GM18498 (cell line): ENCODE results near the gene ACTA2.

Experiments used
- ATAC-seq: cut with Tn5 transposase; IDR thresholded peaks from one replicate; pipeline ENCODE4 v1.9.1; 2021; ENCODE audit warnings: mild to moderate bottlenecking, moderate library complexity; ENCODE audit not compliant: unreplicated experiment

ACTA2 gene

DNA sequence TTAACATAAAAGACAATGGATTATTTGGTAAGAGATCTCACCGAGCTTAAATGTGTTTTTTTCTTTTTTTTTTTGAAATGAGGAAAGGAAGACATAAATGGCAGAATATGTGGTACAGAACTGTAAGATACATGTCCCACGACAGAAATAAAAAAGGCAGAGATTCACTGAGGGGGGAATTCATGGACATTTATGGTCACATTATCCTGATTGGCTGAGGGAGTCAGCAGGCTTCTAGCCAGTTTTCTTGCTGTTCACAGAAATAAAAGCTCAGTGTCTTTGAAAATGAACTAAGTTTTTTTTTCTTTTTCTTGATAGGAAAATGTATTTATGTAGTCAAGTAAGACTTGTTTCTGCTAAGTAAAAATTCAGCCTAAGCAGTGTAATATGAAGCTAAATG lies 29.8 kb upstream of the ACTA2 start:
- no peak for ATAC-seq

DNA sequence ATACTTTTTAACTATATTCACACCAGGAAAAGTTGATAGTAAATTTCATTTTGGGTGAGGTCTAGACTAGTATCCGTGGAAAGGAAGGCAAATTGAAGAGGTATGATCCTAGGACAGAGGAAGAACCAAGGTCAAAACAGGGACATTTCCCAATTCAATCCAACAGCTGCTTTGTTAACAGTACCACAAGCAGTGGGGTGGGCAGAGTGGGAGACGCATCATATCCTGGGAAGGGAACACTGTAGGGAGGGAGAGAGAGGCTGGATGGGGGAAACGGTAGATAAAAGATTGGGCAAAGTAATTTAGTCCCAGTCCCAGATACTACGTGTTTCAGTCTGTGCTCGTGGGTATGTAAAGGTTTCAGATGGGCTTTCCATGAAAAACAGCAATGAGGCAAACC lies 28.9 kb upstream of the ACTA2 start:
- ATAC-seq, result no peak

DNA sequence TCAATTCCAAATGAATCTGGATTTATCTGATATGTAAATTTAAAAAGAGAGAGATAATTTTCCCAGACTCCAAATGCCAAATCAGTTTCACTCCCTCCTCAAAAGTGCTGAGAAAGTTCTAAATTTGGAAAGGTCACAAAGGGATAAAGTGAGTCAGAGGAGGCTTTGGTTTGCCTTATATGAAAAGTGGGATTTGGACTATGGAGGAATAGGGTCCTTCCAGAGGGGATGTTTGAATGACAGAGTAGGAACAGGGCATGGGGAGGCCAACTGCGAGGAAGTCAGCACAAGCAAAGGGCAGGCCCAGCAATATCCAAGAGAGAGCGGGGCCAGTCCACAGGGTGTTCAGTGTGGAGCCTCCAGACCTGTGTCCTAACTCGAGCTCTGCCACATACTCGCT lies 28.2 kb upstream of the ACTA2 start:
- ATAC-seq, result no peak

DNA sequence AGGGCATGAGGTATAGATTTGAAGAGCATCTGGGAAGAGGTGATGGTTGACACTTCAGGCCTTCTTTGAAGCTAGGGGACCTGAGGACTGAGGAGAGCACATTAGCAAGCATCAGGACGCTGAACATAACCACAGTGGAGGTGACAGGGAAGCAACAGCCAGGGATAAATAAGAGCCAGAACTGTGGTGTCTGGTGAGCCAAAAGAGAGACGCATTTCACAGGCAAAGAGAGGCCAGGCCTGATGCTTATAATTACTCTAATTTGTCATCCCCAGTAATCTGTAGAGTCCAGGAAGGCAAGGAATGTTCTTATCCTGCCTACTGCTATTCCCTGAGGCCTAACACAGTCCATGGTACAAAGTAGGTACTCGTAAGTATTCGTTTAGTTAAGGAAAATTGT lies 27.7 kb upstream of the ACTA2 start:
- ATAC-seq, result no peak

DNA sequence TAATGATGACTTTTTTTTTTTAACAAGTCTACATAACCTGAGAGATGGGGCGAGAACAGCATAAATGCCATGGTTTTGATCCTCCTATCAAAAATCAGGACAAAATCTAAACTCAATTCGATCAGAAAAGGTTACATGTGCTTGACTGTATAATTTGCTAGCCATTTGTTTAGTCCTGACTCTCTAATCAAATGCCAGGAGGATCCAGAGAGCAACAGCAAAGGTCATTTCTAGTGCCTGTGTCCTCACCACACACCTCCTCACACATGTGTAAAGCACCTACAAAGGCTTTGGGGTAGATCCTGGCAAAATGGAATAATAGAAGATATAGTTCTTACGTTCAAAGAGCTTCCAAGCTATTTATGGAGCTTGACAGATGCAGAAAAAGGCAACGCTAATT lies 27.0 kb upstream of the ACTA2 start:
- ATAC-seq, result no peak

DNA sequence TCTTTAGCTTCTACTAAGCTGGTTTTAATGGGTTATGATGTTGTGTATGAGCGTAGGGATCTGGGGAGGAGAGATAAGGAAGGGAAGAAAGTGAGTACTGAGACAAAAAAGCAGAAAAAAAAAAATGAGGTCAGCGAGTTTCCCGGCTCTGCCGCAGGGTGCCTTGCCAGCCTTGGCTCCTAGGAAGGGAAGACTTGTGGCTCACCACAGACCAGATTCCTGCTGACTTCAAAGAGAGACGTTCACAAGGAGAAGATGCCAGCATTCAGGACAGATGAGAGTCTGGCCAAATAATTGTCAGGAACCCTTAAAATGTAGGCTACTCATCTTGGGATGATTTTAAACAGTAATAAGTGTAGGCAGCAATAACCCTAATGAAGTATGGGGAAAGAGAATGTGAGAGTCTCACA lies 26.6 kb upstream of the ACTA2 start:
- ATAC-seq, result no peak

DNA sequence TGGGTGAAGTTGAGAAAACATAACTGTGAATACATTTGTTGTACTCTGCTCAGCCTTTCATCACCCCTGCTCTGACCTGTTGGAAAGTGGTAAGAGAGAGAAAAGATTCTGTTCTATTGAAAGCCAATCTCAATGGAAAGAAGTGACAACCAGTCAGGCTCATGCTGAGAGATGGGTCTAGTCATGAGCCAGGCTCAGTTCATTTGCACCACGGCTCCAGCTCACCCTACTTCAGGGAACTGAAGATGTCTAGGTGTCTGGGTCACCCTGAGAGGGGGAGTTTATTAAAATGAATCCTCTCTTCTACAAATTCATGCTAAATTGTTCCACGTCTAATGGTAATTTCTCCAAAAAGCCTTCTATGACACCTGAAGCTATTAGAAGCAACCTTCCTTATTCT lies 25.9 kb upstream of the ACTA2 start:
- ATAC-seq, result no peak

DNA sequence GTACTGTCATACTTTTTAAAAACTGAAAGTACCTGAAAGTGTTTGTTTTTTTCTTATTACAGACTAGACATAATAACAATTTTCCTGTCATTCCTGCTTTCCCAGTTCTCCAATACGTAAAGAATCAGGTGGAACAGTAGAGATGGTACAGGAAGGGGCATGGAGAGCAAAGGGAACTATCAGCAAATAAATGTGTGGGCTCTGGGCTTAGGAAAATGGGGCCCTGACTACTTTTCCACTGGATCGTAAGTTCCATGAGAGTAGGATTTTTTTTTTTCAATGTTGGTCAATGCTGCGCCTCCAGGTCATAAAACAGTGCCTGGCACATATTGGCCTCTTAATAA lies 22.8 kb upstream of the ACTA2 start:
- no peak for ATAC-seq

DNA sequence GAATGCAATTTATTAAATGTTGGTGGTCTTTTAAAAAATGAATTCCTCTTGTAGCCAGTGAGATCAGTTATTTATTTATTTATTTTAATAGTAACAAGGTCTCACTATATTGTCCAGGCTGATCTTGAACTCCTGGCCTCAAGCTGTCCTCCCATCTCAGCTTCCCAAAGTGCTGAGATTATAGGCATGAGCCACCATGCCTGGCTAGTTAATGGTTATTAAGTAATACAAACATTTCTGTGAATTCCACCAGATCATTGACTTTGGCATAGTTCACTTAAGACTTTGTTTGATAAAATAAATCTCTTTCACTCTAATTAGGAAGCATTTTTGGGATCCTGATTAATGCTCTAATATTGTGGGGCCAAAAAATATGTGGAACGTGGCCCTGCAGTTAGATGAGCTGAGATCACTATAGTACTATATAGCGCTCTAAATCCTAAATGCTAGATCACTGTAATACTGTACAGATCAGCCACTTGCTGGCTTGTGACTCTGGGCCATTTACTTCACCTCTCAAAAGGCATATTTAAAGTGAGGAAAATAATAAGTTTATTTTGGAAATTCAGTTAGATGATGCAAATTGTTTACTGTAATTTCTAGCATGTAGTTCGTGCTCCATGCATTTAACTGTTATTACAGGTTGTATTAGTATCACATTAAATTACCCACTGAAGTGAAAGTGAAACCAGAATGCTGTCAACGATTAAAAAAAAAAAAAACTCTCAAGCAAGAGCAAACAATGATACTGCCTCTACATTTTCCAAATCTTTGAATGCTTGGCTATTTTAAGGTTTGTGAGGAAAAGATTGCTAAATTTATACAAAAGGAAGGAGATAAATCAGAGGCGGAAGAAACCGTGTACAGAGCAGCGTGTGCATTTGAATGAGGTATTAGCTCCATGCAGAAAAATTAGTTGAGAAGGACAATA lies 22.1 kb upstream of the ACTA2 start:
- ATAC-seq, result no peak

DNA sequence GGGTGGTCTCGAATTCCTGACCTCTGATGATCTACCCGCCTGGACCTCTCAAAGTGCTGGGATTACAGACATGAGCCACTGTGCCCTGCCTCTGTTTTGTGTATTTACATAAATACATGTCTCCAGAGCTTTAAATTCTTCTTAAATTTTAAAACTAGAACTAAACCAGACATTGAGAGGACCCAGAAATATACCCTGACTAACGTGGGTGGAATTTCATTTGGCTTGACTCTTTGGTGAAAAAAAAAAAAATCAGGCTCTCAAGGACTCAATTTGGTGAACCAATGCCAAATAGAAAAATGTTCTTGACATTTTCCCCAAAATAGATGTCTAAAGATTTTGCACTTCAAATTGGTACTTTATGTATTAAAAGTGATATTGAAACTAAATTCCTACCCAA lies 21.4 kb upstream of the ACTA2 start:
- no peak for ATAC-seq

DNA sequence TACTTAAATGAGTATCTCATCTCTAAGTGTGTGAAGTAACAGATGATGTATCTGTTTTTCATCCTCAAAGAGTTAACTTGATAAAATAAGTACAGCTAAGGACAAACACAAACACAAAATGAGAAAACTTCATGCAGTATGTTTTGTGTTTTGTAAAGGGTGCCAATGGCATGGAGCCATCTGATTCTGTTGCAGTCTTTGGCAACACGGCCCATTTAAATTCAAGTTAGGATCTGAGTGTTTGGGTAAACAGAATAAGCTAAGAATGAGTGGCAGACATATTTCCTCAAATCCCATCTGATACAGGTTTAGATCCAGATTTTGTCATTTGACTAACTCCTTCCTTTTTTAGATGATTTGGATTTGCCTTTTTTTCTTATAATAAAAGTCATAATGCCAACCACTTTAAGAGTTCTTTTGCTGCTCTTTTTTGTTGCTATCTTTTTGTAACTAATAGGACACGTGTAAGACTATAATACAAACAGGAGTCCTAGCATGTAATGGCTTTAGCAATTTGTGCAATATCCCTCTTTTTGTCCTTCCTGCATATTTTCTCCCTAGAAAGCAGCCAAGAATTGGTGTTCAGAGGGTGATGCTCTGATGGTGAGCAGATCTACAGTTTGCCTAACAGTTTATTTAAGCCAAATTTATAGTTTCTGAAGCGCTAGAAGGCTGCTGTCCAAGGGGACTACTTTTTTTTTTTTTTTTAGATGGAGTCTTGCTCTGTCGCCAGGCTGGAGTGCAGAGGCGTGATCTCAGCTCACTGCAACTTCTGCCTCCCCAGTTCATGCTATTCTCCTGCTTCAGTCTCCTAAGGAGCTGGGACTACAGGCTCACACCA lies 18.9 kb upstream of the ACTA2 start:
- no peak for ATAC-seq

DNA sequence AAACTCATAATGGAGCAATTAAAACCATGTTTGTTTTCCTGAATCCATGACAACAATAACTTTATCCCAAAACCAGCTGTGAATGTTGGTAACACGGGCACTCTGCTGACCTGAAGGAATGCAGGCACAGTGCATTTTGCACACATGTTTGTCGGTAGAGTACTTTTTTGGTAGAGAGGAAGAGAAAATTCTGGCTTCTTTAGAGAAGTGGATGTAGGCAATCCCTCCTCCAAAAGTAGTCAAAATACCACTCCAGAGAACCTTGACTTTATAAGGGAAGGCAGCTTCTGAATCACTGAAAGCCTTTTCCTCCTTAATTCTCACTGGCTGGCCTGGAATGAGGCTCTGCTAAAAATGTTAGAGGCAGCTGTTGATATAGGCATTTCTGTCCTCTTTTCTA lies 15.8 kb upstream of the ACTA2 start:
- no peak for ATAC-seq

DNA sequence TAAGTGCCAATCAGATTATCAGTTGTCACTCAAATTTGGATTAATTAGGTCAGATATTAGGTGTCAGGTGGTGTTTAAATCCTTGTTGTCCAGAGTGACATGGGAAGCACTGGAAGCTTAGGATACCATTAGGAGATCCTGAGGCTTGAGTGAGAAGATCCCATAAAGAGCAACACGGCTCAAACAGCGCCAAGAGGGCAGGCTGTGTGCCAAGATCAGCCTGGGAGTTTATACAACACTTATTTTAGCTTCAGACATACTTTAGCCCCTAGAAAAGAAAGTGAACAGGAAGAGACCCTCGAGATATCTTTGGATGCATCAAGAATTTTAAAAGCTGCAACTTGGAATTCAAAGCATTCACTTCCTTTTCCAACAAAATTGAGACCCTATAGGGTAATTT lies 14.2 kb upstream of the ACTA2 start:
- no peak for ATAC-seq

DNA sequence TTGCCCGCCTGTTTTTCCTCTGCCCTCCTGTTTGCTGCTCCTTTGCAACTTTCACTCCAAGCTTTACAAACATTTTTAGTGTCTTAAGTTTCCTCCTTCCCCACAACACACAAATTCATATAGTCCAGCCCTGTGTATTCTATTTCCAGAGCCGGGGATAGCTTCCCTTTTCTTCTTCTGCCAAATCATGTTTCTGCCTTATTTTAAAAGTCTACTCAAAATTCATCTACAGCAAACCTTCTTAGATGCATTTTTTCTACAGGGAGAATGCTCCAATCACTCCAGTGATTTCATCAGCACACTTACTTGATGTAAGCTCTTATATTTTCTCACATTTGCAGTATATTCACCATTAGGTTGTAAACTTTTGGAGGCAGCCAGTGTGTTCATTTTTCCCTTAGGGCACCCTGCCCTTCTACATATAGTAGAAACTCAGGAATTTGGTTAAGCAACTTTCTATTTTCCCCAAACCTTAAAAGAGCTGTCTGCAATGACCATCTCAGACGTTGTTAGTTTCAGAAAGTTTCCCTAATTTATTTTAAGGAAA lies 12.4 kb upstream of the ACTA2 start:
- no peak for ATAC-seq

DNA sequence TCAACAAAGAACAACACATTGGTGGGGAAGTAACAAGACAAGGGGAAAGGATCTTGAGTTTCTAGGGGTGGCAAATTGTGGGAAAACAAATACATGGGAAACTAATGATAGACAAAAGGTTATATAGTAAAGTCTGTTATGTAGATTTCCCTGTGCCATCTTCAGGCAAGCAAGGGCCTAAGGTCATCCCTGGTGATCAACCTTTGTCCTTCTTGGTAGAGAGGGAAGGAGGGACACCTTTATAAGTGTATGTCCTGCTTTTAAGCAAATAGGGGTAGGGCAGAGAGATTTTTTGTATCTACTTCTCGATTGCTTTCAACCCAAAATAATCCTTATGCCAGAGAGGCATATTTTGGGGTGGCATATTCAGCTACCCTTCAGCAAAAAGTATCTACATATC lies 11.8 kb upstream of the ACTA2 start:
- ATAC-seq, result no peak

DNA sequence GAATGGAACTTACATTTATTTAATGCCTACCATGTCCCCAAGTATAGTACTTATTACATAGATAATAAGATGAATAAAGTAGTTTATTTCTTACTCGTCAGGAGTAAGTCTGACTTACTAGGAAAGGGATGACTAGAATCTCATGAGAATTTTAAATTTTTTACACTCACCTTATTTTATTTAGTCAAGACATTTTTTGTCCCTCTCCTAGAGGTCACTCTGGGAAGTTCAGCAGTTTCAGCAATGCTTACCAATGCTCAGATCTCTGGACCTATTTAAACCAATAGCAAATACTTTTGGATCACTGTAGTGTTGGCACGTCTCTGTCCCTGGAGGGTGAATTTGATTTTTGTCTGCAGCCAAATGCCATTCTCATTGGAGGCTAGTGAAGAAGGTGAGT lies 10.7 kb upstream of the ACTA2 start:
- no peak for ATAC-seq

DNA sequence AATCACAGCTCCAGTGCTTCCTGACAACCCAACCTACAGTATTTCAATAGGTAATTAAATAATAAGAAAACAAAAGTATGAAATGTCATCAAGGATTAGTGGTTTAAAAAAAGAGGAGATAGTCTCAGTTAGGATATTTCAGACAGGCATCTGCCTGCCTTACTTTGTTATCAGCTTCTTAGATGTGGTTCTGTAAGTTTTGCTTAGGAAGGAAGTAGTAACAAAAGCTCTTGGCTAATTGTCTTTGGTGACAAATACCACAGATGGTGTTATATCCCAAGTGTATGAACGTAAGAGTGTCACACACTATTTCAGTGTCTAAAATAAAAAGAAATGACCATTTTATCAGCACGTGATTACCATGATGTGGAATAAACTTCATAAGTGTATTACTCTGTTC lies 9.8 kb upstream of the ACTA2 start:
- ATAC-seq, result no peak

DNA sequence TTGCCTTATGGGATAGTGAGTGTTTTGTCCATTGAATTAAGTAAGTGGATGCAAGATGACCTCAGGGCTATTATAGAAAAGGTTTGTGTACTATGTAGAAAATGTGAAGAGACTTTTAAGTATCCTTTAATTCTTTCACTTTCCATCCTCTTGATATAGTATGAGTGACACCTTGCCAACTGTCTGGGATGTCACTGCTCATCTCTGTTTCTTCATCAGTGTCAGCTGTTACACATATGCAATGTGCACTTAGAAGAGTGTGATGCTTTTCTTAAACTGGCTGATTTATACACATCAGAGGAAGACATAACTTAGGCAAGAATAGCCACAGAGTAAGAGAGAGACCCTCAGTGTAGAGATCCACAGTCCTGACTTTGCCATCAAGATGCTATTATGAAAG lies 8.7 kb upstream of the ACTA2 start:
- ATAC-seq, result no peak

DNA sequence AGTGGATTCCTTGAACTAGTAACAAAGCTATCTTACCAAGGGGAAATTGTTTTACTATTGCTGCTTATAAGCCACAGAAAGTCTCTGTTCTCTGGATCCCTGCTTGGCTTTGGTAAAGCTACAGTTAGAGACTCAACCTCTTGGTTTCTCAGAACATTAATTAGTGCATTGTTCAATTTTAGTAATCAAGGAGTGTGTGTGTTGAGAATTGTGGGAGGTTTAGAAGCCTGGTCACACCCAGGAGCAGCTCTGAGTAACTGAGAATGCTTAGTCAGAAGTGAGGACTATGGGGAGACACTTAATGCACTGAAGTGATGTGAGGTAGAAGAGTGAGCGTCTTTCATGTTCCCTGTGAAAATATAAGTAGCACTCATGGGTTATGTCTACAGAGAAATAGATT lies 8.2 kb upstream of the ACTA2 start:
- ATAC-seq, result no peak

DNA sequence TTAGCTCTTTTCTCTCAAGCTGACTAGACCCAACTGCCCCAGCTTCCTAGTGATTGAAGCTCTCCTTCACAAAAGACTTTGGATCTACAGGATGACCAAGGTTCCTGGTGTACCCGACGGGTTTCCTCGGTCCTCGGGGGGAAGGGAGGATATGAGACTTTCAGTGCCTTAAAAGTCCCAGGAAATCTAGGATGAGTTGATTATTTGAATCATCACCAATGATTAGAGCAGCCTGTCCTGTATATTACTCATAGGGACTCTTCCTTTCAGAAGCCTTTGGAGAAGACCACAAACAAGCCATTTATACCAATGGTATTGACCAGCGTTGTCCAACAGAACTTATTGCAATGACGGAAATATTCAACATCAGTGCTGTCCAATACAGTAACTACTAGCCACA lies 6.1 kb upstream of the ACTA2 start:
- ATAC-seq, result no peak

DNA sequence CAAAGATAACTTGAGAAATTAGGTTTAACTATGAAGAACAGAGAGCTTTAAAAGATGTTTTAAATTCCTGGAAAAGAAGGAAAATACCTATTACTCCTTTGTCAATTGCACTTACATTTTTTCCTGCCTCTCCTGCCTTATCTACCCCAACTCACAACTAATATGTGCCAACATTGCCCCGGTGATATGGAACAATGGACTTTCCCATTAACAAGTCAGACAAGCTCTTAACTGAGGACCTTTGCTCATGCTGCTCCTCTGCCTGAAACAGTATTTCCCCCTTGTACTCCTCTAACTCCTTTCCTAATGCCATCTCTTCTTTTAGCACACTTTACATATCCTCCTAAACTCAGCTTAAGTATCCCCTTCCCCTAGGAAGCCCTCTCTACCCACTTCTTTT lies 4.8 kb upstream of the ACTA2 start:
- ATAC-seq, result no peak

DNA sequence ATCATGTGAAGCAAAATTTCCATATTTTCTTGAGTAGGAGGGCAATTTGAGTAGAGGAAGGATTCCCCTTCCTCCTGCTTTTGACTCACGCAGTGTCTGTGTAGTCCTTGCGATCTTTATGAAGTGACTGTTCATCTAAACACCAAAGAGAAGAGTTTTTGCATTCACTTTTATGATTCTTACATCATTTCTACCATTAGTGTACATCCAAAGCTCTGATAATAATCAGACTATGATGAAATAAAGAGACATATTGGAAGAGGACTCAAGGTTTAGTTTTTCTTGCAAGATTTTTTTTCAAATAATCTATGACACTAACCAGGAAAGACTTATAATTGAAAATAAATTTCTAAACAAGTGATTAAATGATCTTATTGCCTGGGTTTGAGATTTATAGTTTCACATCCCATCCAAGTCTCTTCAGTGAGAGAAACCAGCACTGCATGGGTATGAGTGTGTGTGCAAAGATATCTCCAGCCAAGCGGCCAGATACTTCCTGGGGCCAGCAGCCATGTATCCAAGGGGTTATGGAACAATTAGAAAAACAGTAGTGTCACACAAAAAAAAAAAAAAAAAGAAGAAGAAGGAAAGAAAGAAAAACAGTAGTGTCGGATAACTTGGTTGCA lies 2.0 kb upstream of the ACTA2 start:
- ATAC-seq, result no peak
